Right cardiac atrium (tissue), 5 donors: ENCODE data around the gene ANKRD11. TPM values are rescaled to one million over a fixed set of nuclear protein-coding genes. Genes with fewer than 3 reads are reported as not detected.
"Not testable (repeated sequence)": the region's sequence is repeated elsewhere in the genome, so short reads cannot be mapped to it uniquely, and the experiment has no call there.

Experiments used
- ATAC-seq, 2 donors: fragments of 200-7000 bp; cut with Tn5 transposase; one replicate each; pipeline versions ENCODE4 v1.8.0 to v1.9.1; 2020; ENCODE audit warnings: moderate library complexity in 2 of 2, mild to moderate bottlenecking in 1 of 2
- DNase-seq, 3 donors: peaks; one replicate each; pipeline ENCODE4 v3.0.0-alpha.2; 2020
- H3K27ac ChIP-seq: one replicate; pipeline ENCODE4 v1.5.1; 2013; ENCODE audit warnings: mild to moderate bottlenecking, low read length, control low read depth, moderate library complexity
- H3K27me3 ChIP-seq: one replicate; pipeline ENCODE4 v1.6.1; 2013; ENCODE audit not compliant: control insufficient read depth, insufficient read depth
- H3K4me1 ChIP-seq: one replicate; pipeline ENCODE4 v1.6.1; 2013; ENCODE audit warnings: low read length; ENCODE audit not compliant: control insufficient read depth, insufficient read depth
- H3K4me3 ChIP-seq: one replicate; pipeline ENCODE4 v1.5.1; 2013; ENCODE audit warnings: low read length, control low read depth
- H3K9me3 ChIP-seq: one replicate; pipeline ENCODE4 v1.6.1; 2013; ENCODE audit warnings: low read length; ENCODE audit not compliant: control insufficient read depth
- WGBS: extraction: QIAGEN DNeasy Blood & Tissue Kit; methylation state at CpG from one replicate; pipeline ENCODE4 v1.1.7; 2013; 5-methylcytosine and 5-hydroxymethylcytosine counted together
- intact Hi-C, 4 donors: fragments of 100-400 bp; cut with DNase I; formaldehyde crosslinking; loops; one replicate each; pipeline versions ENCODE4 v1.11.0 to v1.14.0; 2022 to 2023
- polyA plus RNA-seq: library from polyadenylated mRNA; stranded (reverse); fragments of 200-250 nt; gene quantifications from one replicate; pipeline ENCODE4 v1.2.3, GENCODE V29; 2013
- total RNA-seq, 4 donors: library from RNA; stranded (reverse); fragmentation: NEBNext Ultra II Directional; extraction: Animal tissue kit (Norgen Biotek cat#: 25700); gene quantifications; one replicate each; pipeline ENCODE4 v1.2.1, GENCODE V29; 2021
- donor health status: healthy with polysubstance abuse.
- donor health status: DM: no; HTN: yes; CAD: no.
- donor health status: DM: no; HTN: no; CAD: no.
- donor health status: DM: no; HTN: yes; CAD: no; lungs with severe emphysema.
- donor health status: DM: yes; HTN: yes; CAD: no.

Gene ANKRD11
- total and polyA plus RNA-seq, 5 donors, result 75.3 to 98.9 (median 95.3) TPM

DNA sequence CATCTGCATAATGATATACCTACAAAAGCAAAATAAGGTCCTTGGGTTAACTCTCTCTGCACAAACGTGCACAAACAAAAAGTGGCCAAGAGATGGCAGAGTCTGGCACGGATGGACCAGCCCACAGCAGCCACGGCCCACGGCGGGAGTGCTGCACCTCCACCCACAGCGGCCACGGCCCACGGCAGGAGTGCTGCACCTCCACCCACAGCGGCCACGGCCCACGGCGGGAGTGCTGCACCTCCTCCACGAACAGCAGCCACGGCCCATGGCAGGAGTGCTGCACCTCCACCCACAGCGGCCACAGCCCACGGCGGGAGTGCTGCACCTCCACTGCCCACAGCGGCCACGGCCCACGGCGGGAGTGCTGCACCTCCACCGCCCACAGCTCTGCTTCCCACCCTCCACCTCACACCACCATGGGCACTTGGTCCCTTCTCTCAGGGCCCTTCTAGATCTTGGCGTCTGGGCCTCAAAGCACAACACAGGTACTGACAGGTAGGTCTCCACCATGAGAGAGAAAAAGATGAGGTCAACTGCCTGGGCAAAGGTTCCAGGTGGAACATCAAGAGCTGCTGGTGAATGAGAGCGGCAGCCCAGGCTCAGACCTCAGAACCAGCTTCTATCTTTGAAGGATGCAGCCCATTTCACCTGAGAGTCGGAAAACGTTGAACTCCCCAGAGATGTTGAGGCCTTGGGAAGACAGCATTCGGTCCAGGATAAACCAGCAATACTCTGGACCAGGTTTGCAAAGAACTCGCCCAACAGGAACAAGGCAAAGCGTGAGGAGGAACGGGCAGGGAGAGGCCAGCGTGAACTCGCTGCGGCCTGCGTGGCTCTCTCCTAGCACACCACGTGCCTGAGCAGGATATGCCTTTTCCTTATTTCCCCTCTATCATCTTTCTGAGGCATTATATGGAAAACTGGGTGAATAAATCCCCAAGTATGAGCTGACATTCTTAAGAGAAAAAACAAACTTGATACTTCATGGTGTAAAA, 148.4 kb downstream of the ANKRD11 start:
- ATAC-seq (no peak), DNase-seq (peak in 1 of 3 donors; percentile 54)
- no peak overlapping the region for H3K4me3 ChIP-seq
- intact Hi-C loops, result no loop called here
- H3K4me1 ChIP-seq, result peaks cover 9% of the 10 kb centered on the region
- H3K27ac ChIP-seq, result no peak overlapping the region
- H3K9me3 ChIP-seq, result no peaks in the 10 kb centered on the region
- no peaks in the 10 kb centered on the region for H3K27me3 ChIP-seq
- 83% methylated on average over 35 of the region's 35 CpGs for WGBS

DNA sequence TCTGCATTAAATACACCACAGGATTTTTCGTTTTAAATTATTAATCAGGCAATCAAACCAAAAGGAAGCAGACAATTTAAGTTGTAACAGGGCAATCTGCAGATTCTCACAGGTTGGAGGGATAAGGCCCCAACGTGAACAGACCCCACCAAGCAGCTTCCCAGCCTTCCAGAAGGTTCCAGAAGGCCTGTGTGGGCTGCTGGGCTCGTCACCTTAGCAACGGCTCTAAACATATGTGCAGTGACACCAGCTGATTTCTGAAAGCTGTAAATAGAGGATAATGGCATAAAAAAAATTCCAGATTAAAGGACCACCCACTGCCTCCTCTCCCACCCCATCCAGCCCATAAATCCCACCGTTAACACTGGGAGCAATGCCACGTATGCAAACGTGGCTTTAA, 149.1 kb downstream of the ANKRD11 start:
- Histone ChIP-seq H3K27ac (no peak overlapping the region), H3K9me3 (no peaks in the 10 kb centered on the region), H3K4me3 (no peak overlapping the region), H3K27me3 (no peaks in the 10 kb centered on the region), H3K4me1 (peaks cover 9% of the 10 kb centered on the region)
- 52% methylated on average over 7 of the region's 7 CpGs for WGBS
- no peak for DNase-seq
- intact Hi-C loops, result no loop called here
- ATAC-seq, result no peak

DNA sequence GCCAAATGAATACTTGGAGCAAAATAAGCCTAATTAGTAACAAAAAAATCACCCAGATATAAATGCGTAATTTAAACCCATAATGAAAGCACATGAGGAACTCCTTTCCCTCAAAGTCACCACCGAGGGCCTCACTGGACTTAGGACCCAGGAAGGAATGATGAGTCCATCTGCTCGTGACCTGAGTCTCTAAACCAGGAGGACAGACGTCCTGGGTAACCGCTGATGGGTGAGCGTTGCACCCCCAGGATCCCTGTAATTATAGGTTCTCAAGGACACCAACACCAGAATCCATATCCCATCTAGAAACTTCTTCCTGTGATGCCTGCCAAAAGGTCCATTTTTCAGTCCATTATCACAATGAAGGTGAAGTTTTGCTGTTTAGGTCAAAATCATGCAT, 151.5 kb downstream of the ANKRD11 start:
- no peak for DNase-seq
- no peaks in the 10 kb centered on the region for H3K27me3 ChIP-seq
- WGBS, result 67% methylated on average over 6 of the region's 6 CpGs
- ATAC-seq, result no peak
- intact Hi-C loops, result loop anchor here in 3 of 4 donors (5.0 to 10.0 kb wide), 2 partner anchors 148 to 156 kb away; partner anchors contain the start of gene ANKRD11 (in 1 of the 3)
- no peaks in the 10 kb centered on the region for H3K9me3 ChIP-seq
- no peak overlapping the region for H3K27ac ChIP-seq
- H3K4me1 ChIP-seq, result peaks cover 23% of the 10 kb centered on the region
- H3K4me3 ChIP-seq, result no peak overlapping the region

DNA sequence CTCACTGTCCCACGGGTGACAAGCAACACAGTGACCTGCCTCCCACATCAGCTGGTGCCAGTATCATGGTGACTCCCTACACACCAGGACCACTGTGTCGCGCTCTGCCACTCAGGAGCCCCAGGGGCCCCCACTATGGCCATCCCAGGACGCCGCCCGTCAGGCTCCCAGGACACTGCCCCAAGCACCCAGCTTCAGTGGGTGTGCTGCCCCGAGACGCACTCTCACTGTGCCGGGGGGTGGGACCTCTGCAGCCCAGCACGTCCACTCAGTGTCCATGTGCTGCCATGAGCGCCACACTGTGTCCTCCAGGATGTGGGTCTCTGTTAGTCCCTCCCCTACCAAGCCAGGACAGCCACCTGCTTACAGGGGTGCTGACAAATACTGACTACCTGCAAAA, 152.4 kb downstream of the ANKRD11 start:
- no peaks in the 10 kb centered on the region for H3K27me3 ChIP-seq
- no peak for ATAC-seq
- H3K4me1 ChIP-seq, result peaks cover 23% of the 10 kb centered on the region
- H3K9me3 ChIP-seq, result no peaks in the 10 kb centered on the region
- H3K4me3 ChIP-seq, result no peak overlapping the region
- no peak overlapping the region for H3K27ac ChIP-seq
- DNase-seq, result peak in 1 of 3 donors; percentile 43
- WGBS, result 86% methylated on average over 11 of the region's 11 CpGs
- intact Hi-C loops, result loop anchor here in 3 of 4 donors (5.0 to 10.0 kb wide), 2 partner anchors 149 to 157 kb away; partner anchors contain the start of gene ANKRD11 (in 1 of the 3)

DNA sequence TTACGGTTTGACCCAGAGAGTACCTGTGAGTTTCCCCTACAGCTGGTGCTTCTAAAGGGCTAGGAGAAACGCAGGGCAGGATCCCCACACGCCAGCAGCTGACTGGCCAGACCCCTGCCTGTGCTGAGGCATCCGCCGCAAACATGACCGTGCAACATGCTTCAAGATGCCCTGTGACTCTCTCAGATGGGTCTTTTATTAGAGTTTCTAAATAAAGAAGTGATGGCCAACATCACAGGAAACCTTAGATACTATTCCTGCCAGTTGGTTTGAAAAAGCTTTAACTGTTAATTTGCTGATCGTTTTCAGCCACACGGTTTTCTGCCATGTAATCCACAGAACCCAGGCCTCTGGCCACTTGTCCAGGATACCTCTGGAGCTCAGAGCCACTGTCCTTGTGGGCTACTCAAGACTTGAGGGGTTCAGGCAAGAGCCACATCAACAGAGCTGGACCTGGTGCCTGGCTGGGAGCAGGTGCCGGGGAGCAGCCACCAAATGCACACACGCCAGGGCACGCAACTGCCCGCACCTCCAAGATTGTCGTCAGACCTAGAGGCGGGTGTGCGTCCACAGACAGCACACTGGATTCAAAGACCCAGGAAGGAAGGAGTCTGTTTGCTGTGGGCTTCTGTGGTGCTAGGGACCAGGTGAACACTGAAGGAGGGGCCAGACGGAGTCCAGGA, 154.4 kb downstream of the ANKRD11 start:
- peaks cover 23% of the 10 kb centered on the region for H3K4me1 ChIP-seq
- intact Hi-C loops, result loop anchor here in 3 of 4 donors (5.0 to 10.0 kb wide), 2 partner anchors 151 to 159 kb away; partner anchors contain the start of gene ANKRD11 (in 1 of the 3)
- H3K27ac ChIP-seq, result peak overlapping the region; percentile 83
- 61% methylated on average over 16 of the region's 16 CpGs for WGBS
- DNase-seq, result peak in 2 of 3 donors; percentile 51 to 75
- no peak overlapping the region for H3K4me3 ChIP-seq
- no peaks in the 10 kb centered on the region for H3K9me3 ChIP-seq
- no peaks in the 10 kb centered on the region for H3K27me3 ChIP-seq
- peak; percentile 12 to 14 for ATAC-seq

DNA sequence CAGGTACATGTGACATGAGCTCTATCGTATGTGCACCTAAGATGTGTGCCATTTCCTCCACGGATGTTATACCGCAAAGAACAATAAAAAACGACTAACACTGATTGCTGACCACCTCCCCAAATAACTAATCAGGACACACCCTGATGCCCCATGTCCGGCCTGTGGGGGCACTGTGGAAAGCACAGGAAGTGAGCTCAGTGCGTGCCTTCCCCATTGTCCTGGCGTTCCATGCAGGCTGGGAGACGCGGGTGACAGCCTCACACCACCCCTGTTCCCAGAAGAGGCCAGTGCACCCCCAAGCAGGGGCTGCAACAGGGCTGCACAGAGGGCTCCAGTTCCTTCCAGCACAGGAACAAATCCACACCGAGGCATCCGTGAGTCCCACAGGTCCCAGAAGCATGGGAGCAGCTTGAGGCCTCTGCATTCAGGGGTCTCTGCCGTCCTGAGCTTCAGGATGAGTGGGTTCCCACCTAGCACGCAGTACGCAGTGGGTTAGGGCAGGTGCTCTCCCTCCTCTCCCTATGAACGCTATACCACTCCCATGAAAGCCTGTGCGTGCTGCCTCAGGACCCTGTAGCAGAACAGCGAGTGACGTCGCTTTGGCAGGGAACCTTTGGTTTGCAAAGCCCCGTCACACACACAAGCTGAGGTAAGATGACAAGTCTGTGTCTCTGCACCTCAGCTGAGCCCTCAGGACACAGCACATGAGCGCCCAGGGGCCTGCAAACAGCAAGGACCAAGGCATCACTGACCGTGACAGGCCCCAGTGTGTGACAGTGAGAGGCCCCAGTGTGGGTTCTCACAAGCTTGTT, 155.2 kb downstream of the ANKRD11 start:
- Histone ChIP-seq H3K9me3 (no peaks in the 10 kb centered on the region), H3K27ac (peak overlapping the region; percentile 83), H3K4me1 (peaks cover 25% of the 10 kb centered on the region), H3K27me3 (no peaks in the 10 kb centered on the region), H3K4me3 (no peak overlapping the region)
- WGBS, result 40% methylated on average over 22 of the region's 22 CpGs
- DNase-seq (peak in 1 of 3 donors; percentile 74), ATAC-seq (peak; percentile 28 to 46)
- intact Hi-C loops, result loop anchor here (5.0 to 10.0 kb wide), 3 partner anchors 152 to 172 kb away; partner anchors contain the start of genes ANKRD11 (in 1 of the 4) and SPG7 (in 1 of the 4)

DNA sequence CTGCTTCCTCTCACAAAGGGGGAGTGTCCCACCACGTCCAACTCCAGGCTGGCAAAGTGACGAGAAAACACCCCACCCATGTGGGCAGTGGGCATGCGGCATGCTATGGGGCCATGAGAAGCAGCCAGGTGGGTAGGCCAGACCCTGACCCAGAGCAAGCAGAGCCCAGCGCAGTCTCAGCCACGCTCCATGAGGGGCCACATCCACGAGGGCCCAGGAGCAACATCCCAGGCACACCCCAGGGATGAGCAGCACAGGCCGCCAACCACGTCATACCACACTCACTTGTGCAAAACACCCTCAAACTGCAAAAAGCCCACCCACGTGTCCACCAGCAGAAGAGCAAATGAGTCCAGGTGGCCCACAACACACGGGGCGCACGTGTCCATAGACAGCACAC, 155.9 kb downstream of the ANKRD11 start:
- intact Hi-C loops, result loop anchor here in 2 of 4 donors (5.0 to 10.0 kb wide), 2 partner anchors 160 to 173 kb away; partner anchors contain the start of genes ANKRD11 (in 1 of the 2) and SPG7 (in 1 of the 2)
- Histone ChIP-seq H3K9me3 (no peaks in the 10 kb centered on the region), H3K27ac (peak overlapping the region; percentile 83), H3K4me1 (peaks cover 26% of the 10 kb centered on the region), H3K27me3 (no peaks in the 10 kb centered on the region), H3K4me3 (no peak overlapping the region)
- peak in 1 of 3 donors; percentile 56 for DNase-seq
- peak; percentile 3 to 5 for ATAC-seq
- 64% methylated on average over 12 of the region's 12 CpGs for WGBS

DNA sequence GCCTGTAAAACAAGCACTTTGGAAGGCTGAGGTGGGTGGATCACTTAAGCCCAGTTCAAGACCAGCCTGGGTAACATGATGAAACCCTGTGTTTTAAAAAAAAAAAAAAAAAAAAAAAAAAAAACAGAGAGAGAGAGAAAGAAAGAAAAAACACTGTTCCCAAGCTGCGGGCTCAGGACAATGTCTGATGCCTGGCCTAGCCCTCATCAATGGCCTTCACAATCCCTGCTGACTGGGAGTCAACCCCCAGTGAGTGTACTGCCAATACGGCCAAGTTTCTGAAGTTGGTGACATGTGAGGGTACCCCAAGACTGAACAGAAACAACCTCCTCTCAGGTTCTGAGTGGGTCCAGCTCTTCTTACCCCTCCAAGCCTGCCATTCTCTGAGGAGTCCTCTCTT, 156.3 kb downstream of the ANKRD11 start:
- no peak overlapping the region for H3K4me3 ChIP-seq
- peak in 1 of 3 donors; percentile 43 for DNase-seq
- peaks cover 26% of the 10 kb centered on the region for H3K4me1 ChIP-seq
- H3K27ac ChIP-seq, result peak overlapping the region; percentile 83
- H3K9me3 ChIP-seq, result no peaks in the 10 kb centered on the region
- intact Hi-C loops, result loop anchor here in 2 of 4 donors (5.0 to 10.0 kb wide), 2 partner anchors 161 to 173 kb away; partner anchors contain the start of genes ANKRD11 (in 1 of the 2) and SPG7 (in 1 of the 2)
- H3K27me3 ChIP-seq, result no peaks in the 10 kb centered on the region
- WGBS, result 40% methylated on average over 2 of the region's 2 CpGs
- peak; percentile 1 to 3 for ATAC-seq

DNA sequence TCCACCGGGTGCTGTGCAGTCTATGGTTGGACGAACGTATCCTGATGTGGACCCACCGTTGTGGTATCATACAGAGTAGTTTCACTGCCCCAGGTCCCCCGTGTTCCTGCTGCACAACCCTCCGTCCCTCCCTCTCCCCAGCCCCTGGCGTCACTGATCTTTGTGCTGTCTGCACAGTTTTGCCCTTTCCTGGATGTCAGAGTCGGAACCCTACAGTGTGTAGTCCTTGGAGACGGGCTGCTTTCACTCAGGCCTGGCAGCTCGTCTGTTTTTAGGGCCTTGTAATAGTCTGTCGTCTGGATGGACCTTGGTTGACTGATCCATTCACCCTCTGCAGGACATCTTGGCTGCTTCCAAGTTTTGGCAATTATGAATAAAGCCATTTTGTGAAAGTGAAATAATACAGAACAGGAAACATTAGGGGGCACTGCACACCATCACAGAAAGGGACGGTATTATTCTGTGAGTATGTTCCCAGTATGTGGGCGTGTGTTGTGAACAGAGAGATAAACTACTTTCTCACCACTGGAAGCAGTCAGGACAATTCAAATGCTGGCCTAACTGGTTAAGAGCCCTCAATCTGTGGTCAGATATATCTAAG, 156.9 kb downstream of the ANKRD11 start:
- peaks cover 26% of the 10 kb centered on the region for H3K4me1 ChIP-seq
- H3K27me3 ChIP-seq, H3K4me3 ChIP-seq, H3K9me3 ChIP-seq: not testable (repeated sequence)
- DNase-seq (peak in 1 of 3 donors; percentile 61), ATAC-seq (peak; percentile 85 to 89)
- H3K27ac ChIP-seq, result peak overlapping the region; percentile 37
- 27% methylated on average over 12 of the region's 13 CpGs for WGBS
- intact Hi-C loops, result loop anchor here in 2 of 4 donors (5.0 to 10.0 kb wide), 2 partner anchors 161 to 174 kb away; partner anchors contain the start of genes ANKRD11 (in 1 of the 2) and SPG7 (in 1 of the 2)
